ENCODE data around the gene CFAP99.
"Not testable (repeated sequence)": the region's sequence is repeated elsewhere in the genome, so short reads cannot be mapped to it uniquely, and the experiment has no call there.

CFAP99 gene

DNA sequence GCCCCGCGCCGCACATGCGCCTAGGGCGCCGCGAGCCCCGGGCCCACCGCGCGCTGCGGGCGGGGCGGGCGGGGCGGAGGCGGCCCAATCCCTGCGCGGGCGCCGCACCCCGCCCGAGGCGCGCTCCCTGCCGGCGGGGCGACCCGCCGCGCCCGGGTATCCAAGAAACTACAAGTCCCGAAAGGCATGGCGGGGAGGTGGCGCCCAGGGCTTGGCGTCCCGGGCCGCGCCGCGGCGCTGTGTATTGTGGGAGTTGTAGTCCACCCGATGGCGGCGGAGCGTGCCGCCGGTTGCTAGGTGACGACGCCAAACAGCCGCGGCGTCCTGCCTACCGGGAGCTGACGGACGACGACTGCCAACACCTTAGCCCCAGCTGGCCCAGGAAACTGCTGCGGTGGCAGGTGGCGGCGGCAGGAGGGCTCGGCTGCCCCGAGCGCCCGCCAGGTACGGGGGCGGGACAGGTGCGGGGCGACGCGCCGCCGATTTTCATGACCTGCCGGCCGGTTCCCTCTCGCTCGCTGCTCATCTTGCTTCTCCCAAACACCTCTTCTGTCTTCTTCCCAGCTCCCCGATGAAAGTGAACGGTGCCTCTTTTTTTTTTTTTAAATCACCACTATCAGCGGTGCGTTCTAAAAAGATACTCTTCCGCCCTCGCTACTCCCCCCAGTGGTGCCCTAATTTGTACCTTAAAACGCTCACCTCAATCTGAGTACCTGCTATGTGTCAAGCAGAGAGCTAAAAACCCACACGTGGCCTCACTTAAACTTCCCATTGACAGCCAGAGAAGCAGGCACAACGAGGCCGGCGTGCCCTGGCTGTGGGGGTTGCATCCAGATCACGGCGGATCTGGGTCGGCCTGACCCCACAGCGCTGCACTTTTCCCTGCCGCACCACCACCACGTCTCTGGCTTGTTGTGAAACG, at the start of gene CFAP99:
CFAP99 (plus strand) TSS at position 306 of the 922 bp plus-strand sequence.
- DNase-seq, result peak; percentile 92 to 97

DNA sequence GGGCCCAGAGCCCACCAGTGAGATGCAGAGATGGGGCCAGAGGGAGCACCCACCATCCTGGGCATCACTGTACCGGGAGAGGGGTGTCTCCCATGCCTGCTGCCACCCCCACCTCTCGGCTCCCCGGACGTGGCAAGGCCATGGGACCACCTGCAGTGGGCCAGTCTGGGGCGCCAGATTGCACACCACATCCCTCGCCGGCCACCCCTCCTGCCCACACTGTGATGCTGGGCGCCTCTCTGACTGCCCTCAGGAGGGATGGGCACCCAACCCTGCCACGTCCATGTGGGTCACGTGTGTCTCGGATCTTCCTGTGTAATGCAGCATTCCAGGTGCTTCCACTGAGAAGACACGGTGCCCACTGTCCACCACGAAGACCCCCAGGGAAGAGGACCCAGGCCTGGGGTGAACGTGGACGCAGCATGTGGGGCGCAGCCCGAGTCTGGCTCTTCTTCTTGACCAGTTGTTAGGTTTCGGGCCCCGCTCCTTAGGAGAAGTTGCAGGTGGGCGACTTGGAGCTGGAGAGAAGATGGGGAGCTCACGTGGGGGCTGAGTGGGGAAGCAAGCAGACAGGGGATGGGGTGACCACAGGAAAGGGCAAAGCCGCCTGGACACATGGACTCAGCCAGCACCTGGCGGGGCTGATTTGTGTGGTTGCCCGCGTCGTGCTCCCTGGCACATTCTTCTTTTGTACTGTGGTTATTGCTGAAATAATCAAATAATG, 48.0 kb upstream of the CFAP99 start:
- no peak for DNase-seq

DNA sequence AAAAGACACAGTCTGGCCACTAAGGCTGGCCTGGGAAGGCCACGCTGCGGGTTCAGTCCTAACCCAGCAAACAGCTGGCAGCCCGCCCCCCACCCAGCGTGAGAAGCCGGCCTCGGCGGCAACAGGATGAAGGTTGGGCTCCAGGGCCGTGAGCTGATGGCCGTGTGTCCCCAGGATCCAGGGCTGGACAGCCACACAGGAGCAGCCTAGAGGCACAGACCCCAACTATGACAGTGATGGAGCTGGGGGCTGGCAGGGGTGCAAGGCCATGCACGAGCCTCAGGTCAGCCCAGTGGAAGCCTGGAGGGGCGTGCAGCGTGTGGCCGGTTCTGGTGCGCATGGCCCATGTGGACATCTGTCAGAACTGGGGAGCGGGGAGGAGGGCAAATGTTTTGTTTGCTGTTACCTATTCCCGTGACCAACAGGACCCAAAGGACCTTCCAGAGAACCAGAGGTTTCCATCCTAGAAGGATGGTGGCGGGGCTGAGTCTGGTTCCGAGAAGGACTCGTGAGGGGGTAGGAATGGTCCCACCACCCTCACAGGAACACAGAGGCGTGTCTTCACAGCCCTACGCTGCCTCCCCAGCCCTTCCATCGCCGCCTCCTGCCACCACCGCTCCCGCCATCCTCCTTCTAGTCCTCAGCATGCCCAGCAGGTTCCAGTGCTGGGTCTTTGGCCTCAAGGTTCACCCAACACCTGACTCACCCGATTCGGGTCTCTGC, 46.8 kb upstream of the CFAP99 start:
- no peak for DNase-seq

DNA sequence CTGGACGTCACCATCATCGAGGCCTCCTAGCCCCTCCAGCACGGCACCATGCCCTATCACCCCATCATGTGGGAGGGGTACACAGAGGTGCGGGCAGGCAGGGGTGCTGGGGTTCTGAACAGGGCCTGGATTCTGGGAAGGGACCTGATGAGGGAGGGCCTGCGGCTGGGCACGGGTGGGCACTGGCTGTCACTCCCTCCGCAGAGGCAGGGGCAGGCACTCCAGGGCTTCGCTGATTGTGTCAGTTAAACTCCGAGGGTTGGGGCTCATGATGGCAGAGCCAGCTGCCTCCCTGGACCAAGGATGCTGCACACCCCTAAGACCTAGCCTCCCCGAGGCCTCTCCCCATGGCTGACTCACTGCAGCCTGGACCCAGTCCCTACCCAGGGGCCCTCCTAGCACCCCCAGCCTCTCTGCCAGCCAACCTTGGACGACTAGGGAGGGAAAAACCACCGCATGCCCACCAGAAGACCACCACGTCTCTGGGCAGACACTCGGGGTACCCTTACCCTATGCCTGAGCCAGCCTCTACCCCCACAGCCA, 46.2 kb upstream of the CFAP99 start:
- no peak for DNase-seq

DNA sequence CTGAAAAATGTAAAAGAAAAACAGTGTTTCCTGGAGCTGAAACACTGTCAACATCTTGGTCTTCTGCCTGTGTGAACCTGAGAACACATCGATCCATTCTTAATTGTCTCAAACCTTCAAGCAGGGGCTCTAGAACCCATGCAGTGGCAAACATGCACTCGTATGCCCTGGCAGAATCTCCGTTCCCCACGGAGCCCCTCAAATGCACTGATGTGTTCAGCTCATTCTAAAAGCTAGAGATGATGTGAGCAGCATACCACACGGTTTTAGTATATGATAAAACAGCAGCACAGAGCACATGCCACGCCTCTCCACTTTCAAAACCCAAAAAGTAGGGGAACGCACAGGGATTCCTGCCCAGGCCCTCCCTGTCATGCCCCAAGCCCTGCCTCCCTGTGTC, 45.2 kb upstream of the CFAP99 start:
- no peak for DNase-seq

DNA sequence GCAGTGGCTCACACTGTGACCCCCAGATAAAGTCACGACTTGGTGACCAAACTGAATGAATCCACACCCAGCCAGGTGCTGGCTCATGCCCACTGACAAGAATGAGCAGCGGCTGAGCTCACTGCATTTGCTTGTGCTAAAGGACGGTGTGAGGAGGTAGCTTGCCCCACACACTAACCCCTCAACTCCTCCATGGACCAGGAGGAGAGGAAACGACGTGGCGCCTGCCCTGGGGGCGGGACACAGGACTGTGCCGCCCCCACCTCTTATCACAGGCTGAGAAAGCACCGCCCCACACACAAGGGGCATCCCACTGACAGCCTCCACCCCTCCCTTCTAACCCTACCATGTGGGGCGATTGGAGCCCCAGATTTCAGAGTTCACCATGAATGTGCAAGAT, 43.3 kb upstream of the CFAP99 start:
- no peak for DNase-seq

DNA sequence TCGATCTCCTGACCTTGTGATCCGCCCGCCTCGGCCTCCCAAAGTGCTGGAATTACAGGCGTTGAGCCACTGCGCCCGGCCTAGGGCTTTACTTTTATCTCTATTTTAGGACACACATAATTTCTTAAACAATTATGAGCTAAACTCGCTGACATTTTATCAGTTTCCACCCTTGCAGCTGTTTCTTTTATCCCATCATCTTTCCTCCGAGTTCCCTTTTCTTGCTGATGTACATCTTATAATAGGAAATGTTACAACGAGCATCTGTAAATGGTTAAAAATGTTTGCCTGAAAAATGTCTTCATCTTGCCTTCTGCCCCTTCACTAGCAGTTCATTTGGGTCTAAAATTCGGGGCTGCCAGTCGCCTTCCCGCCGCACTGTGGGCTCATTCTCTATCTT, 41.5 kb upstream of the CFAP99 start:
- DNase-seq, result no peak

DNA sequence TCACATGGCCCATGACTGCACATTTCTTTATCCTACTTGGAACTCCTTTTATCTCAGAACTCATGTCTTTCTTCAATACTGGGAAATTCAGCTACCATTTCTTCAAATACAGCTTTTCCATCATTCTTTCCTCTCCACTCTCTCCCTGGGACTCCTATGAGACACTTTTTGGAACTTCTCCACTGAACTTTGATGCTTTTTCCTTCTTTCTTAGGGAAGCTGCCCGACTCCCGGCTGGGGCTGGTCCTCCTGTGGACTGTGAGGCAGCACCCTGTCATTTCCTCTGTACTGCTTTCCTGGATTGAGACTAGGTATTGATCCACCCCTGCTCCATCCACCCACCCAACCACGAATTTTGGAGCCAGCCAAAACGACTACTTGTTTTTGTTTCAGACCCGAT, 40.4 kb upstream of the CFAP99 start:
- DNase-seq, result no peak

DNA sequence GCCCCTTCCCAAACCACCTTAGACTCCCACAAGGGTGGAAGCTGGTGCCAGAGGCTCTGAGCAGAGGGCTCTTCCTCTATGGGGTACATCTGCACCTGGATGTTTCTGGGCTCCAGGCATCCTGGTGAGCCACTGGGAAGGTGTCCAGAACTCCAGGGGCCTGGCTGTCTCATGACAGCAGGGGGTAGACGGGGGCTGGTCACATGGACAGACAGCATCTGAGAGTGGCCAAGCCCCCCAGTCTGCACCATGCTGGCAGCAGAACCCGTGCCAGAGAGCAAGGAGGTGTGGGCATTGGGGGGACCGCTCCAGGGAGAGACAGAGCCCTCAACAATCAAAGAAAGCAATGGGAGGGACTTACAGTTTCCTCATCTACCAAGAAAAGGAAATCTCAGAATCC, 39.9 kb upstream of the CFAP99 start:
- DNase-seq, result no peak

DNA sequence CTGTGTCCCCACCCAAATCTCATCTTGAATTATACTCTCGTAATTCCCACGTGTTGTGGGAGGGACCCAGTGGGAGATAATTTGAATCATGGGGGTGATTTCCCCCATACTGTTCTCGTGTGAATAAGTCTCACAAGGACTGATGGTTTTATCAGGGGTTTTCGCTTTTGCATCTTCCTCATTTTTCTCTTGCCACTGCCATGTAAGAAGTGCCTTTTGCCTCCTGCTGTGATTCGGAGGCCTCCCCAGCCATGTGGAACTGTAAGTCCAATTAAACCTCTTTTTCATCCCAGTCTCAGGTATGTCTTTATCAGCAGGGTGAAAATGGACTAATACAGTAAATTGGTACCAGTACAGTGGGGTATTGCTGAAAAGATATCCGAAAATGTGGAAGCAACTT, 38.2 kb upstream of the CFAP99 start:
- DNase-seq, result not testable (repeated sequence)

DNA sequence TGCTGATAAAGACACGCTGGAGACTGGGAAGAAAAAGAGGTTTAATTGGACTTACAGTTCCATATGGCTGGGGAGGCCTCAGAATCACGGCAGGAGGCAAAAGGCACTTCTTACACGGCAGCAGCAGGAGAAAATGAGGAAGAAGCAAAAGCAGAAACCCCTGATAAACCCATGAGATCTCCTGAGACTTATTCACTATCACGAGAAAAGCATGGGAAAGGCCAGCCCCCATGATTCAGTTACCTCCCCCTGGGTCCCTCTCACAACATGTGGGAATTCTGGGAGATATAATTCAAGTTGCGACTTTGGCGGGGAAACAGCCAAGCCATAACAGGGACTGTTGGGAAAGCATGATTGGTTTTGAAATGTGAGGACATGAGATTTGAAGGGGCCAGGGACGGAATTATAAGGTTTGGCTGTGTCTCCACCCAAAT, 36.0 kb upstream of the CFAP99 start:
- not testable (repeated sequence) for DNase-seq

DNA sequence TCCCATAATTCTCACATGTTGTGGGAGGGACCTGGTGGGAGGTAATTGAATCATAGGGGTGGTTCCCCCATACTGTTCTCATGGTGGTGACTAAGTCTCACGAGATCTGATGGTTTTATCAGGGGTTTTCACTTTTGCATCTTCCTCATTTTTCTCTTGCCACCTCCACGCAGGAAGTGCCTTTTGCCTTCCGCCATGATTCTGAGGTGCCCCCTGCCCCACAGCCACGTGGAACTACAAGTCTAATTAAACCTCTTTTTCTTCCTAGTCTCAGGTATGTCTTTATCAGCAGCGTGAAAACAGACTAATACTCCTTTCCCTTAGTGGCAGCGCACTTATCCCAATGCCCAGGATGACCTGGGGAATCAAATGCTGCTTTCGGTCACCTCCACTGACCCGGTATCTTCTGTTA, 35.5 kb upstream of the CFAP99 start:
- DNase-seq, result not testable (repeated sequence)

DNA sequence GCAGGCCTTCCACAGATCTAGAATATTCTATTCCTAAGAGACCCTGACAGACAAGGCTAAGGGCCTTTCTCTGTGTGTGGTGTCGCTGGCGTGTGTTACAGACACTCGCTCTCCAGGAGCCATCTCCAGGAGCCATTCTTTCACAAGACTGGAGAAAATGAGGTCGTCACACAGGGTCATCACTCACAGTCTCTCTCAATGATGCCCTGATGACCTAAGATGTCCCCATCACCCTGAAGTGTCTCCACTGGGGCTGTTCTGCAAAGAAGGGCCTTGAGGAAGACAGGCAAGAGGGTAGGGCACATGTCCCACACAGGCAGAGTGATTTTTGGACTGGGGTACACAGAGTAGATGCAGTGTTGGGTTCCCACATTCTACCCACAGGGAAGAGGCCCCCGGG, 35.0 kb upstream of the CFAP99 start:
- DNase-seq, result no peak

DNA sequence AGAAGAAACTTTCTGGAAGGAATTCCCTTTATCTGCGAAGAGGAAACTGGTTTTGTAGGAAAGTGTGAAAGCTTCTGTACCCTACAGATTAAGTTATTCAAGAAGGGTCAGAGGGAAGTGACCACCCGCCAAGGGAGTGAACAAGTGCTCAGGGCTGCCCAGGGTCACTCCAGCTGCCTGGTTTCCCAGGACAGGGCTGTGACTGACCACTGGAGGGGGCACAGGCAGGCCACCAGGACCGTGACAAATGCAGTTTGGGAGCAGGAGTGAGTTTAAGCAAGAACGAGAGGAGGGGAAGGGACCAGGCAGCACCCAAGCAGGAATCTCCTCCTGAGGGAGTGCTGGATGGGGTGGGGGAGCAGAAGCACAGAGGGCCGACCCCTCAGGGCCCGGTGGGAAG, 34.5 kb upstream of the CFAP99 start:
- no peak for DNase-seq

DNA sequence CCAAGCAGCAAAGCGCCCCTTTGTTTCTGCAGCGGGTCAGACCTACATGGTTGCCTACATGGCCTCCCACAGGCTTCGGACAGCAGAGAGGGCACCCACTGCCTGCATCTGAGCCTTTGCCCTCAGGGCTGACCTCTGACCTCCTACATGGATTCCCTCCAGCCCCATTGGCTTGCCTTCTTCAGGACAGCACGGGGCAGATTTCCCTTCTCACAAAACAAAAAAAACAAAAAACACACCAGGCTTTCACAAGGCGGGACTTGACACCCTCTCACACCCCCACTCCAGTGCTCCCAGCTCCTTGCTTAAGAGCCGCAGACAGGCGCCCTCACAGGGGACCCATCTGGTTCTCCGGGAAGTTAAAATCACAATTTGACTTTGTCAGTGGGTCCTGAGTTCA, 33.2 kb upstream of the CFAP99 start:
- no peak for DNase-seq

DNA sequence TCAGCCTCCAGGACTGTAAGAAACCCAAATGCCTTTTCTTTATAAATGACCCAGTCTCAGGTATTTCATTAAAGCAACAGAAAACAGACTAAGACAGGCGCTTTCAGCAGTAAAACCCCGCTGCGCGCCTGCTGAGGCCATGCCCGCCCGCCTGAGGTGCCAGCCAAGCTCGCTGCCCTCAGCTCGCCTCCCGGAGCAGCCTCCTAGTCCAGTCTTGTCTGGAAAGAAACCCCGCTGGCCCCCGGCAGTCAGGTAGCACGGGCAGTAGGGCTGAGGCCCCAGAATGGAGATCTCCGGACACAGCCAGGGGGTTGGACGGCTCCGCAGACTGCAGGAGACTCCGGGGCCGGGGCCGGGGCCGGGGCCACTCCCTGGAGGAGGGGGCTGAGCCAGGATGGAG, 32.0 kb upstream of the CFAP99 start:
- DNase-seq, result no peak

DNA sequence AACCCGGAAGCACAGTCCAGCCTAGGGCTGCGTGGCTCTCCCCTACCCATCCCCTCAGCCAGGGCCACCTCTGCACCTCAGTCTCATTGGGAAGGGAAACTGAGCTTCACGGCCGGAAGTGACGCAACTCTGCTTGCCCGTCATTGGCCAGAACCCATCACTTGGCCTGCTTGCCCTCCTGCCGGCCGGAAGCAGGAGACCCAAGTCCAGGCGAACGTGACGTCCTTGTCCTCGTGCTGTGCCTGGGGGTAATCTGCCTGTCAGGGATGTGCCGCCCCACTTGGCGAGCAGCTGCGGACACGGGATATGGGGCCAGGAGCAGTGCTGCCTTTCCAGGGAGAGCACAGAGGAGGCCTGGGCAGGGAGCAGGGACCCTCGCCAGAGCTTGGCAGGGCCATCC, 31.5 kb upstream of the CFAP99 start:
- DNase-seq, result no peak

DNA sequence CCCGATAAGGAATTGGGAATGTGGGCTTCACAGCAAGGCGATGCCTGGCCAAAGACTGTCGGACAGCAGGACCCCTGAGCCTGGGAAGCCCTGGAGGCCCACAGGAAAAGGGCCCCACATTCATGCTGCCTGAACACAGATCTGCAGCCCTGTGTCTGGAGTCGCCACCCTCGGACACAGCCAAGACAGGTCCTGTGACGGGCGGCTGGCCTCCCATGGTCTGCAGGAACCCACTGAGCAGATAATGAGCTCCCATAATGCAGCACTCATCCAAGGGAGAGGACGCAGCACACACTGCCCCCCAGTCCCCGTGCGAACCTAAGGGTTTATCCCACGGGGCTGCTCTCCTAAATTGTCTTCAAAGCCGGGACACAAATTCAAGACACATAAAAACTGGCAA, 30.9 kb upstream of the CFAP99 start:
- DNase-seq, result no peak

DNA sequence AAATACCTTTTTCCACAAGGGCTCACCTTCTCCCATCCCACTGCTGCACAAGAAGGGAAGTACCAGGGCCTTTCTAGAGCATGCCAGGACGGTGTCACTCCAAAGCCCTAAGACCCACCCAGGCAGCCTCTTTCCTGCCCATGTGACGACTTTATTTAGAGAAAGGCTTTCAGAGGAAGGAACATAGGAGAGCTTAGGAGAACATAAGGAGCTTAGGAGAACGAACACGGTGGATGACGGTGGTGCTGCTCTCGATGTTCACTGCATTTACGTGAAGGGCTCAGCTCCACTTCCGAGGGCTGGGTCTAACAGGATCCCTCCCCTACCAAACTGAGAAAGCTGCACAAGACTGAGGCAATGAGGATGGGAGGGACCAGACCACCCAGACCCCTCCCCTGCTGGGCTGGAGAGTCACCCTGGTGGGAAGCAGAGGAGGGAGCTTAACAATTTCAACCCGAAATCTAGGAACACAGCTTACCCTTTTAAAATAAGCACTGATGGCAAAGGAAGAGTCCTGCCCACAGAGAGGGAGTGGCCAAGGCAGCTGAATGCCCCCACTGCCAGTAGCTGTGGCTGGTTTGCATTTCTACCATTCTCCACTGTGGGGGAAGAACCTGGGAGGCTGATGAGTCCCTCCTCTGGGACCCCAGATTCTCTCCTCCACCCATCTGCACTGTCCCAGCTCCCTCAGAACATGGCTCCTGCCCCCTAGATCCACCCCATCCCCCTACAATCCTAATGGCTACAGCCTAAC, 30.1 kb upstream of the CFAP99 start:
- DNase-seq, result no peak

DNA sequence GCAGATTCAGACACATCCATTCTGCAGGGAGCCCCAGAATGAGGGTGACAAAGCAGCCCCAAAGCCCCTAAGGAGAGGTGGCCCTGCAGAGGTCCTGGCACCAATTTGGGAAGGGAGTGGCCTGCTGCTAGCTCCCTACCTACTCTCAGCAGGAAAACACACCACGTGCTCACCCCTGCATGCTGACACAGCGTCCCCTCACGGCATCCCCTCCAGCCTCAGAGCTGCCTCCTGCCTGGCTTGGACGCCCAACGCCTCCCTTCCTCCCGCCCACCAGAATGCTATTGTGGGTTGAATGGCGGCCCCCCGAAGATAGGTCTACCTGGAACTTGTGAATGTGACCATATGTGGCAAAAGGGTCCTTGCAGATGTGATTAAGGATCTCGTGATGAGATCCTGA, 29.1 kb upstream of the CFAP99 start:
- DNase-seq, result no peak

DNA sequence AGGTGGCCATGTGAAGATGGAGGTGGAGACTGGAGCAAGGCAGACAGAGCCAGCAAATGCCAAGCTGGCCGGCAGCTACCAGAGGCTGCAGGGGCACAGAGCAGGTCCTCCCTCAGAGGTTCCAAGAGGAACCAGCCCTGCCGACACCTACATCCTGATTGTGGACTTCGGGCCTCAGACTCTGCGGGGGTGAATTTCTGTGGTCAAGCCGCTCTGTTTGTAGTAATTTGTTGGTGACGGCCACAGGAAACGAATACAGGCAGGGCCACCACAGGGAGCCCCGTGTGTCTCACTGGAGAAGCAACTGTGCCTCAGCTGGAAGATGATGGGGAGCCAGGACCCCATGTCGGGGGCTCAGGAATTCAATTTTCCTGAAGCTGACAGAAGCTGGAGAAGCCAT, 28.6 kb upstream of the CFAP99 start:
- DNase-seq, result no peak

DNA sequence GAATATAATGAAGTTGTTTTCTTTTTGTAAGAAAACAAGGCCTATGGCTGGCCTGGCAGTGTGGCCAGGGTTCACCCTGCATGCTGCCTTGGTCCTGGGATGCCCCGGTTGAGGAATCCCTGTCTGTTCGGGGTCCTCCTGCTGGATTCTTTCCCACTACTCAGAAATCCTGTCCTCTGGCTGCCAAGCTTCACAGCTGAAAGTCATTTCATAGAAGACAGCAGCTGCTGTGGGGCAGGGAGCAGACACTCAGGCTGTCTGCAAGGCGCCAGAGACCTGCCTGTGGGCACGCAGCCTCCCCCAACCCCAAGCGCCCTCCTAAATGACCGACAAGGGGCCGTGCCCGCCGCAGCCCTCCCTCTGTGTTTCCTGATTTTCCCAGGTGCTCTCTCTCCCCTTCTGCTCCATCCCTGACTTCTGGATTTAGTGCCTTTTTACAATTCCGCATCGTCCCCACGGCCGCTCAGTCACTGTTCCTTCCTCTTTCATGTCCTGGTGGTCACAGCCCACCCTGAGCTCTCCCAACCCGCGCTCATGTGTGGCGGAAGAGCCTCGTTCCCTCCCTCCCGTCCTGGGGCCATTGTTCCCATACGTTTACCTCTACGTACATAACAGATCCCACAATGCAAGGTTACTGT, 27.9 kb upstream of the CFAP99 start:
- DNase-seq, result no peak
